NCI-H2107 (cell line): ENCODE data around the gene ASTN1.

Source experiments
- DNase-seq: peaks from one replicate; lab custom pipeline; 2025; lab: John Stamatoyannopoulos, UW

ASTN1 gene

GRCh38 chr1:177043597-177043996, 120.9 kb downstream of the ASTN1 start:
- no peak for DNase-seq

DNA sequence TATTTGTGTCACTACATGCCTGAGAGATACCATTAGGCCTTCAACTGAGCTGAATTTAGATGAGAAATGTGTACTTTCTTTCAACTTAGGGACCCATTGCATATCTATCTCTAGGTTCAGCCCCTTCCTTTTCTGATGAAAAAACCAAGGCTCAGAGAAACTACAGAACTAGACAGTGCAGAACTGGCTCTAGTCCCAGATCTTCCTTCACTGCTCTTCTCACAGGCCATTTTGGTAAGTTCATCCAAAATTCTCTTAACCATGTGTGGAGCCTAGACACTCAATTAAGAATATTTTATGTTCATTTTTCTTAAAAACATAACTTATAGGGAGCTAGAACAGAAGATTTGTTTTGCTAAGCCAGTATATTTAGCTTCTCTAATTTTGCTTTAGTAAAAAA, 128.9 kb downstream of the ASTN1 start:
- no peak for DNase-seq

DNA sequence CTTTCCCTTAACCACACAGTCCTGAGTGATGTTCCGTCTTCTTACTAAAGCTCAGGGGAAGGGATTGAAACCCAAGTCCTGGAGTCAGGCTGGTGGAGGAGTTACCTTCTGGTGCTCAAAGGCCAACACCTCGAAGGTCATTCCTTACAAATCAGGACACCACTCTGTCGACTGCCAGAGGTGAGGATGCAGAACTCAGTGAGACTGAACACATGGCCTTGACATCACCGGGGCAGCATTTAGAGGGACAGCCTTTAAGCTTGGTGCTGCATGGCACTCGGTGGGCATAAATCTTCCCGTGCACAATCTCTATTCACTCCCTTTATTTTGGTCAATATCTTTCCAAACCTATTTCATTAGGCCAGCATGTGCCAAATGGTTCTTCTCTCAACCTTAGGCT, 130.9 kb downstream of the ASTN1 start:
- DNase-seq, result no peak

- DNase-seq, result no peak
Measured at GRCh38 chr1:177032434-177032833, 132.1 kb downstream of the ASTN1 start.

GRCh38 chr1:177024623-177025022, 139.9 kb downstream of the ASTN1 start:
- DNase-seq, result no peak

DNA sequence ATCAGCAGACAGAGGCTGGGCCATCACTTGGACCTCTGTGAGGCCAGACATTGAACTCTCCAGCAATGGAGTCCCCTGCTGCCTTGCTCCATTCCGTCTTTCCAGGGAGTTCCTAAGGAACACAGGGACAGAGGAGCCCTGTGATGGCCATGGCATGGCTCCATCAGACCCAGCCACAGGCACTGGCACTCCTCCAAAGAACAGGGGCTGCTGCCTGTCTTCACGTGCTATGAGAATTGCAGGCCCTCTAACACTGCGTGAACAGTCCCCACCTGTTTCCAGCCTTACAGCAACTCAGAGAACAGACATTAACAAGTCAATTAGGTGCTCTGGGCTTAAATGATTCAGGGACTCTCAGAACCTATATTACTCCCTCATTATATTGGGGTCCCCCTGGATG, 140.8 kb downstream of the ASTN1 start:
- no peak for DNase-seq

- DNase-seq, result no peak
Measured at GRCh38 chr1:177023249-177023648, 141.3 kb downstream of the ASTN1 start.

GRCh38 chr1:177021687-177022086, 142.8 kb downstream of the ASTN1 start:
- DNase-seq, result no peak

- DNase-seq, result no peak
Measured at GRCh38 chr1:177020851-177021589, 143.5 kb downstream of the ASTN1 start.

- no peak for DNase-seq
Measured at GRCh38 chr1:177017287-177017852, 147.1 kb downstream of the ASTN1 start.

DNA sequence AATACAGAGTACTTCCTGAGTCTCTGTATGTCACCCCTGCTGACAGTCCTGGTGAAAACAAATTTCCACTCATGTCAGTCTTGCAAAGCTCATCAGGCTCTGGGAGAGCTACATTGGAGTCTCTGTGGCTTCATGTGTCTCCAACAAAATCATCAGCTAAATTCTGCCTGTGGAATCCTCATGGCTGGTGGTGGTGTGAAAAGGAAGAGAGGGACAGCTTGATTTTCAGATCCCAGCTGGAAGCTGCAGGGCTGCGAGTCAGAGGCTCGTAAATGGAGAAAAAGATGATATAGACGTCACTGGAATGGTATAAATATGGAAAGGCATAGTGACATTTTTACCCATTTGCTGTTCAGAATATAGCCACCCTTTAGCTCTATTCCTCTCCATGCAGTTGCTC, 150.2 kb downstream of the ASTN1 start:
- DNase-seq, result no peak

DNA sequence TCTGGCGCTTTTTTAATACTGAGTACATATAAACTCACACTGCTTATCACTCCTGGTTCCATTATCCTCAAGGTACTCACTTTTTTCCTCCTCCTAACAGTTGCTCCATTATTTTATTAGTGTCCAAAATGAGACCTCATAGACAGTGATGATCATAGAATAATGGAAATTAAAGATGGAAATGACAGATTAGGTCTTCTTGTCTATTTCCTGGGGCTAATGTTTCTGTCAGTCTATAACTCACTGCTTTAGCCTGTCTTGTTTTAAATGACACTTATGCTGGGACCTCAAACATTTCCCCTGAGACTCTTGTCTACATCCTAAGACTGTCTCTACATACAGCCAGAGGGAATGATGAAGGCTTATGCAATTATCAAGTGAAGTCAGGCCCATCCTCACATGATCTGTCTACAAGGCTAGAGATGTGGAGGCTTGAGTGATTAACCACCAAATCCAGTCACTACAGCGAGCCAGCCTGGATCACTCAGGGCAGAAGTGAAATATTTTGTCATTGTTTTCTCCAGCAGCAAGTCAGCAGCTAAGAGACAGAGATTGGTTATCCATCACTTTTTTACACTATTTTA, 152.1 kb downstream of the ASTN1 start:
- no peak for DNase-seq

- DNase-seq, result no peak
Measured at GRCh38 chr1:177011508-177011907, 153.0 kb downstream of the ASTN1 start.

- no peak for DNase-seq
Measured at GRCh38 chr1:177010211-177010825, 154.2 kb downstream of the ASTN1 start.

- DNase-seq, result no peak
Measured at GRCh38 chr1:177008653-177009052, 155.9 kb downstream of the ASTN1 start.

DNA sequence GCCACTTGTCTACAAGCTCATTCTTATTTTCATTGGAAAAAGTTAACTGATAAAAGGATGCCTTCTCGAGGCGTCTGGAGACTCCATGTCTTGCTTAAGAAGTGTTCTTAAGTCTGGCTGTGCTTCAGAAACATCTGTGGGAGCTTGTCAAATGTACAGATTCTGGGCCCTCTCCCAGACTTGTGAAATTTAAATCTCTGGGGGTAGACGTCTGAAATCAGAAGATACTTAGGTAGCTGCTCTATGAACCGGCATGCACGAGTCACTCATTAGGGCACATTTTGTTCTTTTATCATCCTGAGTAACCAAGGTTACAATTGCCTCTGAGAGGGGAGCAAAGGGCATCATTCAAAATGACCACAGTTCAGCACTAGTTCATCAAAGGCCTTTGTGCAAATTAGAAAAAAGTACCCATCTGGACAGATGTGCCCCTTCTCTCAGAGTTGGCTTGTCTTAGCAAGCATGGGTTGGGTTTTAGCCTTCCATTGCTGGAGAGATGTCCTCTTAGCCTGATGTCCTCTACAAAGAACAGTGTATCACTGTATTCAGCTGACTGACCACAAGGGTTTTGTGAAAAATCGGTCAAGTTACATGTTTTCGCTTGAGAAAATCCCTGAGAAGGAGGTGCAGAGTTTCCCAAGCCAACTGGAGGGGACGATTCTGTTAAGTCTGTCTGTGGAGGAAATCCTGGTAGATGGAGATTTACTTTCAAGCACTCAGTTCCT, 156.9 kb downstream of the ASTN1 start:
- DNase-seq, result no peak

DNA sequence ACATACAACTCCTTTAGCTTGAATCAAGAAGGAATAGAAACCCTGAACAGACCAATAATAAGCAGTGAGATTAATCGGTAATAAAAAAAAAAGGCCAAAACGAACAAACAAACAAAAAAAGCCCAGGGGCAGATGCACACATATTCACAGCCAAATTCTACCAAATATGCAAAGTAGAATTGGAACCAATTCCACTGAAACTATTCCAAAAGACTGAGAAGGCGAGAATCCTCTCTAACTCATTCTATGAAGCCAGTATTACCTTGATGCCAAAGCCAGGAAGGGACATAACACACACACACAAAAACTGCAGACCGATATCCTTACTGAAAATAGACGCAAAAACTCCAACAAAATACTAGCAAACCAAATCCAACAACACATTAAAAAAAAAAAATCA, 161.6 kb downstream of the ASTN1 start:
- no peak for DNase-seq

DNA sequence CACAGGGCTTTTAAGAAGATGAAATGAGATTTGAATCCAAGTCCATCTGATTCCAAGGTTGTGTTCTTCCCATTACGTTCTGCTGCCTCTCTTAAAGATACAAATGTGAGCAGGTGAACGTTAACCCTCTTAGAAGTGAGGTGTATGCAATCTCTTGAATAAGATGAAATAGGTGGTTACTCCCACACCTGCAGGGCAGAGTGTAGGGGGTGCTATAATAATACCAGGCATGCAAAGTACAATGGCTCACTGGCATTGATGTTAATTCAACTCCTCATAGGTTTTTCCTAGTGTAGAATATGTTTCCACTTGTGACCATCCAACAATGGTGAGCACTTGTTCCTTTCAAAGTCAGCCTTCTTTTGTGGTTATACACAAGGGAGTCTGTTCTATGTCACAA, 163.0 kb downstream of the ASTN1 start:
- DNase-seq, result no peak

GRCh38 chr1:176998183-176998795, 166.2 kb downstream of the ASTN1 start:
- peak; percentile 59 for DNase-seq

DNA sequence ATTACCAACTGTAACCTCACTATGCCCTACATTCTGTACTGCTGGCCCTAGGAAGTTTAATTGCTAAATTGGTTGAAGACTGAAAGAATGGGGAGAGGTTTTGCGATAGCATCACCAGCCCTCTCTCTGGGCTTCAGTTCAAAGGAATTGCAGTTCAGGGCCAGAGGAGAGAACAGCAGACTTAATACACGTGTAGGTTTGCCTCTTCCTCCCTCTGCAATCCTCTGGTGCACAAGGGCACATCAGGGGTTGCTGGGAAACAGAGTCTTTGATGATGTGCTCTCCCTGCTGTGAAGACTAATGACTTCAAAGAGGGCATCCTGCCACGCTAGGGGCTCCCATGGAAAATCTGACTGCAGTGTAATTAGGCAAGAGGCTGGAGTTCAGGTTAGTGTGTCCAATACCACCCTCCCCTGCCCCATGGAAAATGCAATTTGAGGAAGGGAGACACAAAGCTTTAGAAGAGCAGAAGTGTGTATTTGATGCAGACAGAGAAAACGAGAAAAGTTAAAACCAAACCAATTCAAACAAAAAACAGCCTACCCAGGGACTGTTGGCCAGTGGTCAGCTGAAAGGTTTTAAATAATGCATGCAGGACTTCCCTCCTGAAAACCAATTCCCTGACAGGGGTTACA, 167.9 kb downstream of the ASTN1 start:
- no peak for DNase-seq

DNA sequence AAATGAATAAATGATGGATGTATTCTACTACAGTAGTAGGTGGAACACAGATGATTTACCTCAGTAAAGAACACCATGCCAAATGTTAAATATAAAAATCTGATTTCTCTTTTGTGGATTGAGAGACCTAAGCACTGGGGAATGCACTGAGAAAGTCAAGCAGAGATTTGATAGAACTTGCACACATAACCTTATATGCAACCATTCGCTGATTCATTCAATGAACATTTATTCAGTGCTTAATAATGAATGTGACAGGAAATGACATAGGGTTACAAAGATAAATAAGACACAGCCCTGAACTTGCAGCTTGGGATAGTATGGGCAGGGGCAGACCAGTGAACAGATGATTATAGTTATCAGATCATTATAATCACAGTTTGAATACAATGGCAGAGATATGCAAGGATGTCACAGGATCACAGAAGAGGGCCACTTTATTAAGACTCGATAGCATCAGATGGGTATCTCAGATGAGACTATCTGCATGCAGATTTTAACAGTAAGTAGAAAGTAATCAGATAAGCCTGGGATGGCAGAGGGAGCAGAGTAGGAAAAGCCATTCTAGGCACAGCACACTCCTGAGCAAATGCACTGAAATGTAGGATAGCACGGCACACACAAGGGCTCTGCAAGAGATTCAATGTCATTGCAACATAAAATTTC, 169.4 kb downstream of the ASTN1 start:
- no peak for DNase-seq
